Spleen (tissue), 7 donors: ENCODE data around the gene NBL1.

Experiments used
- CTCF ChIP-seq, 11 experiments: fragments of 200-600 bp in 7 of 11; fragments of 450-650 bp in 4 of 11; sonication (generic) in 4 of 11; IDR thresholded peaks in 8 of 11; conservative IDR thresholded peaks in 3 of 11; 1 replicate in 7 of 11; 2 replicates in 4 of 11; pipeline versions ENCODE4 v1.4.0 to v1.8.0; 2016 to 2021; ENCODE audit warnings: antibody characterized with exemption in 11 of 11, inconsistent platforms in 4 of 11, mild to moderate bottlenecking in 1 of 11
- POLR2A ChIP-seq, 3 donors: fragments of 450-650 bp; IDR thresholded peaks; one replicate each; pipeline ENCODE4 v1.5.1; 2017; ENCODE audit warnings: antibody characterized with exemption in 3 of 3, mild to moderate bottlenecking in 1 of 3
- POLR2AphosphoS5 ChIP-seq, 3 donors: sonication (generic); formaldehyde crosslinking; IDR thresholded peaks; one replicate each; pipeline ENCODE4 v1.5.1; 2017; ENCODE audit warnings: antibody characterized with exemption in 3 of 3
- donor health status: DM: no; HTN: no; CAD: no; lungs with moderate emphysema.
- donor health status: DM: no; HTN: no; CAD: no.
- donor health status: DM: no; HTN: no; CAD: no.

GRCh38 chr1:19597496-19598309, 46.4 kb upstream of the NBL1 start:
- TF ChIP-seq POLR2A (IDR thresholded peaks at IDR 0.05) (no peak), POLR2AphosphoS5 (IDR thresholded peaks at IDR 0.05) (no peak), CTCF (IDR thresholded peaks at IDR 0.05 in 8 of 11, conservative IDR thresholded peaks at IDR 0.05 in 3 of 11) (no peak)
